DMS114 treated with DMSO at 0.1 percent for 48 hours (cell line): ENCODE results near the gene FAM234B.
A peak's percentile ranks its signal among the peaks of the same experiment; 100 is the strongest.

ENCODE experiments used
- DNase-seq: peaks from one replicate; lab custom pipeline; 2025; ENCODE audit not compliant: unreplicated experiment; lab: John Stamatoyannopoulos, UW

Gene FAM234B, protein sequence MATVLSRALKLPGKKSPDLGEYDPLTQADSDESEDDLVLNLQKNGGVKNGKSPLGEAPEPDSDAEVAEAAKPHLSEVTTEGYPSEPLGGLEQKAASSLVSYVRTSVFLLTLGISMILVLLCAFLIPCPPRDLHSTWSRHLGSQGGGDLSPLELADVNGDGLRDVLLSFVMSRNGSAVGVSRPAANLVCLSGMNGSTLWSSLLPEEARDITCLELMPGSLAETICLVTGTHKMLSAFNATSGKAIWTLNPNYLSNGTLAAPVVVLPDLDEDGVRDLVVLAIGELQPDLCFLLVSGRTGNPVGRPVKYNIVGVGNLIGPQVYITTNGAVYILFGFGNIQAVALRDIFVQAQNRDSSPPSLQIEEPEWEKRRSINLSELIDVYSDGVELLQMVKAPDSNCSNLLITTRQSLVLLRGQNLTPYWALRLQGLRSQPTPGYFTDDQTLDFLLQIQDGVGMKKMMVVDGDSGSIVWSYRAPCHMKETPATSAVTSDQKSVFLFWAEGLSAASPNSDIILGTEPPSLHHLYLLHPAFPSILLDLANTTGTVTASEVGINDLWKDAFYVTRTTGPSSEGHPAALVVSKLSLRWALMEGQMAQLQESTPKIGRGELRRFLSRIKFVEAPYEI

DNA sequence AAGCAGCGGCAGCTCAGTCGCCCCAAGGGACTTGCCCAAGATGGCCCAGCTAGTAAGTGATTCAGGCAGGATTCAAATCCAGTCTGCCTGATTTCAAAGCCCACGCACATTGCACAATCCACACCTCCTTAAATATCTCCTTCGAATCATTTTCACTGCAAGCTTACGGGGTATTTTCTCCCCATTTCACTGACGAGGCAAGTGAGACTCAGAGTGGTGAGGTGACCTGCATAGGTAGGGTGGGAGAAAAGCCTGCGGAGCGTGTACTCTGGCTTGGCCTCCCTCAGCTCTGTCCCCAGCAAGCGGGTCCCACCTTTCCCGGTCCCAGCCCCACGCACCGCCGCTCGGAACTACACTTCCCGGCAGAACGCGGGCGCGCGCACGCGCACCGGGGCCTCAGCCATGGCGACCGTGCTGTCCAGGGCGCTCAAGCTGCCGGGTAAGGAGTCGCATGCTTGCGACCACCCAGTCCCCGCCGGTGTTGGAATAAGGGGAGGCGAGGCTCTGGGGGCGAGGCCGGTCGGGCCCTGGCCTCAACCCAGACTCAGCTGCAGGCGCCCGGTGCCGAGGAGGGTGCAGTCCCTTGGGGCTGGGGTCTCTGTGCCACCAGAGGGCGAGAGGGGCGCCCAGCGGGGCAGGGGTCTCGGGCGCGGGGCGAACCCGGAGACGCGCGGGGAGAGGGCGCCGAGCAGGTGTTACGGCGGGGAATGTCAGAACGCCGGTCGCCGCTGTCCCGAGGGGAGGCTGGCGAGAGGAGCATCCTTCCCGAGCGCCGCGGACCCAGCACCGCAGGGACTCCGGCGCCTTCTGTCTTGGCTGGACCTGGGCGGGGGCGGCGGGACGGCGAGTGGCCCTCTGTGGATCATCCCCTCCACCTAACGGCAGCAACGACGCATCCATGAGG, at the start of gene FAM234B:
Gene FAM234B, plus strand, starts transcription at position 380 of the 904 bp plus-strand sequence. Its CDS starts 23 bp downstream, at position 403.
- peak; percentile 48 for DNase-seq

- no peak for DNase-seq
Measured at GRCh38 chr12:12995088-12995487, 49.1 kb upstream of the FAM234B start.

DNA sequence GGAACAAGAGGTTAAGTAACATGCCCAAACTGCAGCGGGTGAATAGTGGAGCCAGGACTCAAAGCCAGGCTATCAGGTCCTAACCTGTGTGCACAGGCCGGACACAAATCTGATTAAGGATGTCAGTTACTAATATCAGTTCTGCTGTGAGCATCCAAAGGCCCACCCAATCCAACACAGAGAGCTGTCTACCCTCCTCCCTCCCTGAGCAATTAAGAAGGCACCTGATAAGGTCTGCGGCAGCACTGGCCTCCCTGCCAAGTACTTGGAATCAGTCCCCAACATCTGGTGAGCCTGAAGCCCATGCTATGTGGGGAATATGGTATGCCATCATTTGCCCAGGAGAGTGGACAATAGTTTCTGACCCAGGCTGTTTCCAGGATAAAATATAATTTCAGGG, 48.0 kb upstream of the FAM234B start:
- DNase-seq, result no peak

GRCh38 chr12:12997156-12997555, 47.0 kb upstream of the FAM234B start:
- no peak for DNase-seq

DNA sequence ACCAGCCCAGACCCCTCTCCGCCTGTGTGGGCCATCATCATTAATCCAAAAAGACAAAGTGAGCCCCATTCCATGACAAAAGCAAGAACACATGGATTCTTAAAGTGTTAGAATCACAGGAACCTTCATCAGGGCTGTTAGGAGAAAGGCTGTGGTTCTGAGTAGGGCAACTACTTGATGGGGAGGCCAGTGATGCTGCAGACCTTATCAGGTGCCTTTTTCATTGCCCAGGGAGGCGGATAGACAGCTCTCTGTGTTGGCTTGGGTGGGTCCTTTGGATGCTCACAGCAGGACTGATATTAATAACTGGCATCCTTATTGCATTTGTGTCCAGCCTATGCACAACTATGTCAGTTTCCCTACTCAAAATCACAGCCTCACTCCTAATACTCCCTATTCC, 46.4 kb upstream of the FAM234B start:
- DNase-seq, result no peak

DNA sequence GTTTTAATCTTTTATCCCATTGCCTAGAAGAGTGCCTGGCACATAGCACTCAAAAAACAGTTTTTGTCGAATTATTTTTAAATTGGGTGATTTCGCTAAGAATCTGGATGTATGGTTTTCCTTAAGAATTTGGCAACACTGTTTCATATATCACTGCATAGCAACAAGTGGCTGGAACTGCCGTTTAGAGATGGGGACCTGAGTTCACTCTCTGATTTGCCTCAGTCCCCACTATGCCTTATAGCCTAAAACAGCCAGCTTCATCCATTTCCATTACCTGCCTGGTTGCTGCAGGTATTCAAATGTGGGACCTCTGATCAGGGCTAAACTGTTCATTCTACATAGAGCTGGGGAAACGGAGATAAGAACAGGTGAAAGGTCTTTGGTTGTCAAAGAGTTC, 45.9 kb upstream of the FAM234B start:
- no peak for DNase-seq

DNA sequence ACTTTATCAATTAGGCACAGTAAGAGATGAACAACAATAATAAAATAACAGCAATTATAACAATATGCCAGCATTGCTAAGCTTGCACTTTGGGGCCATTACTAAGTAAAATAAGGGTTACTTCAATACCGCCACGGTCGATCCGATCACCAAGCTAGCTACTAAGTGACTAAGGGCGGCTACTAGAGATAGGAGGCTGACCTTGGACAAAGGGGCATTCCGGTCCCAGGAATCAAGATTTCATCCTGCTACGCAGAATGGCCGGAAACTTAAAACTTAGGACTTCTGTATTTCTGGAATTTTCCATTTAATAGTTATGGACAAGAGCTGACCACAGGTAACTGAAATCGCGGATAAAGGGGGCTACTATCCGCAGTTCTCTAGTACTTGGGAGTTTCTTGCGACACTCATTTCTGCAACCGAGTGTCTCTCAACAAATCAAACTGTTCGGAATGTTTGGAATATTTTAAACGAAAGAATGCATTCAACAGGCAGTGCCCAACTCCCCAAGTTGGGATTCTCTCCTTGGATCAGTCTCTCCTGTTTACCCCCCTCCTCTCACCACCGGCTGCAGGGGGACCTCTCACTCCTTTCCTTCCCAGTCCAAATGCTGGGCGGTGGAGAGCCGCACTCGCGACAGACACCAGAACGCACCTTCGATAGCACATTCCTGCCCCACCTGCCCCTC, 44.8 kb upstream of the FAM234B start:
- DNase-seq, result no peak

- DNase-seq, result peak; percentile 84
Measured at GRCh38 chr12:12999959-13000615, 44.1 kb upstream of the FAM234B start, which contains the start of gene HEBP1. Gene HEBP1, minus strand, starts transcription at chr12:13000265. Its CDS starts 151 bp downstream, at chr12:13000114.

GRCh38 chr12:13000616-13000924, 43.6 kb upstream of the FAM234B start:
- DNase-seq, result peak; percentile 63

- DNase-seq, result peak; percentile 48
Measured at GRCh38 chr12:13000925-13001774, 43.0 kb upstream of the FAM234B start.

- DNase-seq, result no peak
Measured at GRCh38 chr12:13001775-13002040, 42.5 kb upstream of the FAM234B start.

DNA sequence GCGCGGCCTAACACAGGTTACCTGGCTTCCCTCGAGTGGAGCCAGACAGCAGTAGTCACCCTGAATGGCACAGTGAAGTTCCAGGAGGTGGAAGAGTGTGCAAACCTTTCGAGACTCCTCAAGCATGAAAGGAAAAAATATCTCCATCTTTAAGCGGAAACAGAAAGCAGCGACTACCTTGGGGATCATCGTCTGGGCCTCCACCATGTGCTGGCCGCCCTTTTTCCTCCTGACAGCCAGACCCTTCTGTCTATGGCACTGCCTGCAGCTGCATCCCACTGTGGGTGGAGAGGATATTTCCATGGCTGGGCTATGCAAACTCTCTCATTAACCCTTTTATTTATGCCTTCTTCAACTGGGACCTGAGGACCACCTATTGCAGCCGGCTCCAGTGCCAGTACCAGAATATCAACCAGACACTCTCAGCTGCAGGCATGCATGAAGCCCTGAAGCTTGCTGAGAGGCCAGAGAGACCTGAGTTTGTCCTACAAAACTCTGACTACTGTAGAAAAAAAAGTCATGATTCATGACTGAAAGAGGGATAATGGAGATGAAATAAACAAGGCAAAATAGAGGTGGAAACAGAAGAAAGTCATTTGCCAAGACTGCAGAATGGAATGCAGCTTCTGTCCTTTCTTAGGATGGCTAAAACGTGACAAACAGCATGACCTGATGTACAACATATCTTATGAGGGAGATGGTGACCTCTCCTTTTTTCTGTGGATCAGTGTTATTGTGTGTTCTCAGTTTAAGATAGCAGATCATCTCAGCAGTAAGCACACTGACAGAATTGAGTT, 41.7 kb upstream of the FAM234B start:
- no peak for DNase-seq

DNA sequence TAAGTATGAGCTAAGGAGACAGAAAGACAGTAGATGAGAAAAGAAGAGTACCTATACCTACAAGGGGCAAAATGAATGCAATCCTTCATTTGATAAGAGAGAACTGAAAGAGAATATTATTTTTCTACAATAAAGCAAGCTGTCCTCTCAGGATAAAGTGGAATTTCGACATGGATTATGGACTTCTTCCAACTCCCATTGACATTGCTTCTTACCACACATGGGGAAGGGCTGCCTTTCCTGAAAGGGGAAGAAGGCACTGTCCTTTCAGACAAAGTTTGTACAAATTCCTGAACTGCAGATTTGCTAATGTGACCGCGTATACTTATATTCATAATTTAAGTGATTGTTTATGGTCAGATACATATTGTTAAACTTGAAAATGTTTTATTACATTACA, 39.8 kb upstream of the FAM234B start:
- DNase-seq, result no peak

DNA sequence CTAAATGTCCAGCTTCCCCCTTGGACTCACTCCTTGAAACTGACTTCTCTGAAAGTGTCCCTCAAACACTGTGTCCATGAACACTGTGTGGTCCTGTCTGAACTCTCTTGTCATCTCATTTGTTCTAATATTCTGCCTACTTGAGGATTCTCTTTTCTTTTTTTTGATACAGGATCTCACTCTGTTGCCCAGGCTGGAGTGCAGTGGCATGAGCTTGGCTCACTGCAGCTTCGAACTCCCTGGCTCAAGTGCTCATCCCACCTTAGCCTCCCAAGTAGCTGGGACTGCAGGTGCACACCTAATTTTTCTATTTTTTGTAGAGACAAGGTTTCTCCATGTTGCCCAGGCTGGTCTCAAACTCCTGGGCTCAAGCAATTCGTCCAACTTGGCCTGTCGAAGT, 39.2 kb upstream of the FAM234B start:
- no peak for DNase-seq

DNA sequence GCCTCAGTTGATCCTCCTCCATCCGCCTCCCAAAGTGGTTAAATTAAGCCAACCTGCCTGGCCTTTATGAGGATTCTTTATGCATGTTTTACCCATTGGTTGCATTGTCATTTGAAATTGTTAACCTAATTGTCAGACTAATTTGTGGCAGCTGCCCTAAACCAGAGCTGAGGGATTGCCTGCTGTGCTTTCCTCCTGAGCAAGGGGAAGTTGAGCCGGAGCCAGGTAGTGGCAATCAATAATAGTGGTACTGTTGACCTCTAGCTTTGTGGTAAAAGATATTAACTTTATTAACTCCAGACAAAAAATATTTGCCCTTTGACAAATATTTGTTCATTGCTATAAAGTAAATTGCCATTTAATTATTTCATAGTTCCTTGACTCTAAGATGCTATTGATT, 38.5 kb upstream of the FAM234B start:
- DNase-seq, result no peak

DNA sequence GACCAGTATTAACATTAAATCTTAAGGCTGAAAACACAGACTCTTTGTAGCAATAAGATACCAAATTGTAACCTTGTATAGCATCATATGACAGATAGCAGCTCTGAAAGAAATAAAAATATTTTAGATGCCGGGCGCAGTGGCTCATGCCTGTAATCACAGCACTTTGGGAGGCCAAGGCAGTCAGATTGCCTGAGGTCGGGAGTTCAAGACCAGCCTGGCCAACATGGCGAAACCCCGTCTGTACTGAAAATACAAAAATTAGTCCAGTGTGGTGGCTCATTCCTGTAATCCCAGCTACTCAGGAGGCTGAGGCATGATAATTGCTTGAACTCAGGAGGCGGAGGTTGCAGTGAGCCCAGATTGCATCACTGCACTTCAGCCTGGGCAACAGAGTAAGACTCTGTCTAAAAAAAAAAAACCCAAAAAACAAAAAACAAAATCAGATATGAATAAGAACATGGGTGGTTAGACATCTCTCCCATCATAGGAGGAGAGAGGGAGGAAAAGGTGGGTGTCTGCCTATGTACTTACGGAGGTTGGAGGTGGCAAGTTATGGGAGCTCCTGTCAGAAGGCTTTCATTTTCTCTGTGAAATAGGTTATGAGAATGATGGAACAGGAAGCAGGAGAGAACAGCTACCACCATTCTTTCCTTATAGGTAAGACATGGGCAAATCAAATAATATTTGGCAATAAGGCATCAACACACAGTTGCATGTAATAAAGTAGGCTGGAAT, 36.5 kb upstream of the FAM234B start:
- DNase-seq, result no peak

GRCh38 chr12:13008741-13009380, 35.3 kb upstream of the FAM234B start:
- DNase-seq, result no peak

GRCh38 chr12:13011098-13011497, 33.1 kb upstream of the FAM234B start:
- no peak for DNase-seq
